Lung (tissue), 12 donors: ENCODE results near the gene CEP250. TPM values are rescaled to one million over a fixed set of nuclear protein-coding genes. Genes with fewer than 3 reads are reported as not detected.

Source experiments
- ATAC-seq: fragments of 200-7000 bp; cut with Tn5 transposase; one replicate; pipeline ENCODE4 v1.9.1; 2020; ENCODE audit warnings: moderate number of reproducible peaks; ENCODE audit not compliant: insufficient read depth, low FRiP score
- DNase-seq, 3 donors: peaks; one replicate each; pipeline ENCODE4 v3.0.0-alpha.2; 2013 to 2017
- H3K27ac ChIP-seq, 2 donors: one replicate each; pipeline ENCODE4 v1.5.1; 2013; ENCODE audit warnings: mild to moderate bottlenecking in 2 of 2, moderate library complexity in 2 of 2, control low read depth in 1 of 2, inconsistent platforms in 1 of 2, low read depth in 1 of 2, low read length in 1 of 2
- H3K27me3 ChIP-seq, 3 donors: one replicate each; pipeline ENCODE4 v1.5.1; 2013; ENCODE audit warnings: low read length in 2 of 3; ENCODE audit not compliant: control insufficient read depth in 3 of 3, insufficient read depth in 3 of 3
- H3K36me3 ChIP-seq, 4 donors: one replicate each; pipeline ENCODE4 v1.5.1; 2013; ENCODE audit warnings: low read length in 4 of 4, mild to moderate bottlenecking in 1 of 4, moderate library complexity in 1 of 4; ENCODE audit not compliant: control insufficient read depth in 4 of 4, insufficient read depth in 4 of 4
- H3K4me1 ChIP-seq, 5 donors: one replicate each; pipeline ENCODE4 v1.5.1; 2013; ENCODE audit warnings: low read length in 5 of 5, mild to moderate bottlenecking in 2 of 5, moderate library complexity in 1 of 5; ENCODE audit not compliant: control insufficient read depth in 5 of 5, insufficient read depth in 5 of 5
- H3K4me3 ChIP-seq: one replicate; pipeline ENCODE4 v1.5.1; 2013; ENCODE audit warnings: mild to moderate bottlenecking, control low read depth, moderate library complexity
- H3K9ac ChIP-seq, 2 donors: one replicate each; pipeline ENCODE4 v1.5.1; 2013; ENCODE audit warnings: low read length in 2 of 2, control low read depth in 1 of 2; ENCODE audit not compliant: insufficient read depth in 1 of 2
- H3K9me3 ChIP-seq, 4 donors: one replicate each; pipeline ENCODE4 v1.5.1; 2013; ENCODE audit warnings: low read length in 3 of 4, mild to moderate bottlenecking in 1 of 4, moderate library complexity in 1 of 4; ENCODE audit not compliant: control insufficient read depth in 4 of 4, insufficient read depth in 3 of 4
- WGBS, 2 donors: extraction: QIAGEN DNeasy Blood & Tissue Kit; methylation state at CpG; one replicate each; pipeline ENCODE4 v1.1.7; 2013; 5-methylcytosine and 5-hydroxymethylcytosine counted together
- polyA plus RNA-seq, 2 donors: library from polyadenylated mRNA; stranded (reverse); fragments of 200-250 nt; gene quantifications; one replicate each; pipeline ENCODE4 v1.2.1, GENCODE V29; 2013
- total RNA-seq, 2 donors: library from RNA; depleted of rRNA in 1 of 2; stranded (reverse); fragments of >200 nt in 1 of 2; gene quantifications; one replicate each; pipeline ENCODE4 v1.2.1, GENCODE V29; 2014 to 2021
- TF ChIP-seq, protein P1 (sequence below): IDR thresholded peaks from 2 replicates; pipeline ENCODE4 v1.5.1; 2012; ENCODE audit warnings: mild to moderate bottlenecking; ENCODE audit errors: control extremely low read depth, extremely low read depth
- donor health status: control.
- donor health status: control.
- donor health status: Bipolar disorder and iron deficiency.
- donor health status: healthy.
- donor health status: DM: yes; HTN: yes; CAD: no.

Gene CEP250
- total and polyA plus RNA-seq, 4 donors = 8.7 to 34.5 (median 19.7) TPM

DNA sequence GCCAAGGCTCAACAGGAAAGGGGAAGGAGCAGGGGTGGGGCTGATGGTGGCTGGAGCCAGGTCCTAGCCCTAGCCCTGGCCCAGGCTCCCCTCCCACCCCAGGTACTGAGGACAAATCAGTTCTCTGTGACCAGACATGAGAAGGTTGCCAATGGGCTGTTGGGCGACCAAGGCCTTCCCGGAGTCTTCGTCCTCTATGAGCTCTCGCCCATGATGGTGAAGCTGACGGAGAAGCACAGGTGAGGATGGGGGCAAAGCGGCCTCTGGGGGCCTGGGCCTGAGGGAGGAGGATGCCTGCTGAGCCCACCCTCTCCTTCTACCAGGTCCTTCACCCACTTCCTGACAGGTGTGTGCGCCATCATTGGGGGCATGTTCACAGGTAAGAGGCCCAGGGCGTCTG is 101.5 kb downstream of the CEP250 start:
- no peak for ATAC-seq
- 96 to 97% methylated on average over 8 of the region's 8 CpGs for WGBS, 2 donors
- peaks cover 0 to 49% (median 26%) of the 10 kb centered on the region in 4 donors for H3K36me3 ChIP-seq
- TF ChIP-seq, protein P1, sequence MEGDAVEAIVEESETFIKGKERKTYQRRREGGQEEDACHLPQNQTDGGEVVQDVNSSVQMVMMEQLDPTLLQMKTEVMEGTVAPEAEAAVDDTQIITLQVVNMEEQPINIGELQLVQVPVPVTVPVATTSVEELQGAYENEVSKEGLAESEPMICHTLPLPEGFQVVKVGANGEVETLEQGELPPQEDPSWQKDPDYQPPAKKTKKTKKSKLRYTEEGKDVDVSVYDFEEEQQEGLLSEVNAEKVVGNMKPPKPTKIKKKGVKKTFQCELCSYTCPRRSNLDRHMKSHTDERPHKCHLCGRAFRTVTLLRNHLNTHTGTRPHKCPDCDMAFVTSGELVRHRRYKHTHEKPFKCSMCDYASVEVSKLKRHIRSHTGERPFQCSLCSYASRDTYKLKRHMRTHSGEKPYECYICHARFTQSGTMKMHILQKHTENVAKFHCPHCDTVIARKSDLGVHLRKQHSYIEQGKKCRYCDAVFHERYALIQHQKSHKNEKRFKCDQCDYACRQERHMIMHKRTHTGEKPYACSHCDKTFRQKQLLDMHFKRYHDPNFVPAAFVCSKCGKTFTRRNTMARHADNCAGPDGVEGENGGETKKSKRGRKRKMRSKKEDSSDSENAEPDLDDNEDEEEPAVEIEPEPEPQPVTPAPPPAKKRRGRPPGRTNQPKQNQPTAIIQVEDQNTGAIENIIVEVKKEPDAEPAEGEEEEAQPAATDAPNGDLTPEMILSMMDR = no peak
- peaks cover 0 to 8% (median 0%) of the 10 kb centered on the region in 5 donors for H3K4me1 ChIP-seq
- H3K27me3 ChIP-seq = no peaks in the 10 kb centered on the region
- no peak for DNase-seq
- no peak overlapping the region for H3K27ac ChIP-seq
- H3K4me3 ChIP-seq = no peak overlapping the region
- H3K9ac ChIP-seq = no peak overlapping the region
- H3K9me3 ChIP-seq = no peaks in the 10 kb centered on the region

- Histone ChIP-seq H3K27ac (no peak overlapping the region), H3K9ac (no peak overlapping the region), H3K4me1 (peaks cover 0 to 8% (median 0%) of the 10 kb centered on the region in 5 donors), H3K27me3 (no peaks in the 10 kb centered on the region), H3K4me3 (no peak overlapping the region), H3K9me3 (no peaks in the 10 kb centered on the region), H3K36me3 (peaks cover 0 to 43% (median 20%) of the 10 kb centered on the region in 4 donors)
- DNase-seq (no peak), ATAC-seq (no peak)
- TF ChIP-seq, protein P1 = no peak
- 94 to 95% methylated on average over 4 of the region's 4 CpGs for WGBS, 2 donors
Measured at GRCh38 chr20:35558451-35558850, 103.1 kb downstream of the CEP250 start.

GRCh38 chr20:35559042-35559693 is 103.8 kb downstream of the CEP250 start:
- Histone ChIP-seq H3K4me3 (no peak overlapping the region), H3K9ac (no peak overlapping the region), H3K36me3 (peaks cover 0 to 39% (median 16%) of the 10 kb centered on the region in 4 donors), H3K27me3 (no peaks in the 10 kb centered on the region), H3K4me1 (peaks cover 0 to 8% (median 0%) of the 10 kb centered on the region in 5 donors), H3K27ac (no peak overlapping the region), H3K9me3 (no peaks in the 10 kb centered on the region)
- DNase-seq (no peak), ATAC-seq (no peak)
- TF ChIP-seq, protein P1 = no peak
- WGBS, 2 donors = 92 to 93% methylated on average over 24 of the region's 24 CpGs
